Neural crest cell (in vitro differentiated cells): ENCODE measurements around the gene SLC26A9. TPM values are rescaled to one million over a fixed set of nuclear protein-coding genes. Genes with fewer than 3 reads are reported as not detected.

Source experiments
- DNase-seq: peaks from one replicate; pipeline ENCODE4 v3.0.0; 2021; ENCODE audit warnings: low read depth, mixed read lengths, low spot score
- H3K27ac Mint-ChIP-seq: one replicate; pipeline ENCODE4 v1.8.0; 2021; ENCODE audit warnings: mild to moderate bottlenecking, mixed read lengths; ENCODE audit not compliant: unreplicated experiment
- H3K27me3 Mint-ChIP-seq: 2 replicates; pipeline ENCODE4 v1.8.0; 2021; ENCODE audit warnings: low read depth, mild to moderate bottlenecking, mixed read lengths
- H3K36me3 Mint-ChIP-seq: 2 replicates; pipeline ENCODE4 v1.8.0; 2021; ENCODE audit warnings: low read depth, mild to moderate bottlenecking, mixed read lengths
- H3K4me1 Mint-ChIP-seq: 2 replicates; pipeline ENCODE4 v1.8.0; 2021; ENCODE audit warnings: mixed read lengths
- H3K4me3 Mint-ChIP-seq: one replicate; pipeline ENCODE4 v1.8.0; 2021; ENCODE audit warnings: mild to moderate bottlenecking, mixed read lengths
- H3K9me3 Mint-ChIP-seq: 2 replicates; pipeline ENCODE4 v1.8.0; 2021; ENCODE audit warnings: mixed read lengths
- CTCF ChIP-seq: fragments of 200-600 bp; sonication (generic); conservative IDR thresholded peaks from 2 replicates; pipeline ENCODE4 v1.5.0; 2021; ENCODE audit warnings: antibody characterized with exemption, mild to moderate bottlenecking
- total RNA-seq: library from RNA; stranded (reverse); gene quantifications from 2 replicates; pipeline ENCODE4 v1.2.1, GENCODE V29; 2021

SLC26A9 gene
- total RNA-seq, 1 donor from 2014 or later = 0.16 TPM

DNA sequence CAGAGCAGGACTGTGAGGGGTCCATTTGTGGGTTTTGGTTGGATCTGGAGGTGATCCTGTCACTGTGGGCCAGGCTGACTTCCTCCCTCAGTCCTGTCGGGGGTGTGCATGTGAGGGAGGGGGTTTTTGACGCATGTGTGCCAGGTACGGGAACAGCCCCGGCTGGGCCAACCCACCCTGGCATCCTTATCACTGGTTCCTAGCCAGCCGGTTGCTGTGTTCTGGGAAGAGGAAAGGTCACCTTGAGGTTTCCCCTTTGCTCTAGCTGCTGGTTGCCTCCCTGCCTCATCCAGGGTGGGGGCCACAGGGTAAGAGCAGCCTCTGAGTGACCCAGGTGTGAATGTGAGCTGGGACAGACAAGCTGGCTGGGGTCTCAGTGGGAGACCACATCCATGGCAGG is 2.5 kb downstream of the SLC26A9 start:
- Mint-ChIP-seq H3K9me3 (no peaks in the 10 kb centered on the region), H3K36me3 (no peaks in the 10 kb centered on the region), H3K4me1 (peaks cover 26% of the 10 kb centered on the region), H3K27ac (no peak overlapping the region), H3K27me3 (peaks cover 10% of the 10 kb centered on the region), H3K4me3 (no peak overlapping the region)
- no peak for DNase-seq
- TF ChIP-seq CTCF = no peak

GRCh38 chr1:205939690-205940330 is 3.4 kb downstream of the SLC26A9 start:
- Mint-ChIP-seq H3K4me3 (no peak overlapping the region), H3K4me1 (peaks cover 22% of the 10 kb centered on the region), H3K9me3 (no peaks in the 10 kb centered on the region), H3K27me3 (peaks cover 10% of the 10 kb centered on the region), H3K27ac (peak overlapping the region; percentile 29), H3K36me3 (no peaks in the 10 kb centered on the region)
- TF ChIP-seq CTCF = peak; percentile 48
- DNase-seq = peak; percentile 35

GRCh38 chr1:205938682-205939081 is 4.6 kb downstream of the SLC26A9 start:
- peaks cover 10% of the 10 kb centered on the region for H3K27me3 Mint-ChIP-seq
- no peaks in the 10 kb centered on the region for H3K36me3 Mint-ChIP-seq
- DNase-seq = no peak
- H3K4me3 Mint-ChIP-seq = no peak overlapping the region
- no peak for TF ChIP-seq CTCF
- H3K27ac Mint-ChIP-seq = no peak overlapping the region
- H3K9me3 Mint-ChIP-seq = no peaks in the 10 kb centered on the region
- H3K4me1 Mint-ChIP-seq = peaks cover 21% of the 10 kb centered on the region

DNA sequence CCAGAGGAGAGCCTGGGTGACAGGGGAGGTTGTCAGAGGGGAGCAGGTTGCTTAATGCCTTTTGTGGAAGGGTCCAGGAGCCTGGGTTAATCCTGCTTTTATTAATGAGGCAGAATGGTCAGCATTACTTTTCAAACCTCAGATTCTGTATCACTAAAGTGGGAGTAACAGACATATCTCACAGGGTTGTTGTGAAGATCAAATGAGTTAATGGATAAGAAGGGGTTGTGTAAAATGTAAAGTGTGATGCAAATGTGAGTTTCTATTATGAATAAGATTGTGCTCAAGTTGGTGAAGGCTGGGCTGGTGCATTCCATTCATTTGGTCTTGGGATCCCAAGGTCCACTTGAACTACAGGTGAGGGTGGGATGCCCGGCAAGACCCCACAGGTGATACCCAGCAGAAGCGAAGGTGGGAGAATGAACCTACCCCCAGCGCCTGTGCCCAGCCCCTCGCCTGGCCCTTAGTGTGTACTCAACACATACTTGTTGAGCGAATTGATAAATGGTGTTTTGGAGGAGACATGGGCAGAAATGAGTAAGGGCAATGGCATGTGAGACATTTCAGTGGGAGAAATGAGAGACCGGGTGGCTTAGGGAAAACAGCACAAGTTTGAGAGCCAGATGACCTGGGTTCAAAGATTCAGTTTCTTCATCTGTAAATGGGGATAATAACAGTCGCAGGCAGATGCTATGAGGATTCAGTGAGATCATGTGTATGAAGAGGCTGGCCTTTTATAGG is 6.2 kb downstream of the SLC26A9 start:
- no peak overlapping the region for H3K27ac Mint-ChIP-seq
- peaks cover 28% of the 10 kb centered on the region for H3K4me1 Mint-ChIP-seq
- no peaks in the 10 kb centered on the region for H3K36me3 Mint-ChIP-seq
- no peaks in the 10 kb centered on the region for H3K9me3 Mint-ChIP-seq
- H3K4me3 Mint-ChIP-seq = no peak overlapping the region
- H3K27me3 Mint-ChIP-seq = peaks cover 10% of the 10 kb centered on the region
- no peak for TF ChIP-seq CTCF
- DNase-seq = no peak

- Mint-ChIP-seq H3K4me1 (peaks cover 25% of the 10 kb centered on the region), H3K4me3 (no peak overlapping the region), H3K27ac (no peak overlapping the region), H3K36me3 (no peaks in the 10 kb centered on the region), H3K27me3 (peaks cover 10% of the 10 kb centered on the region), H3K9me3 (no peaks in the 10 kb centered on the region)
- DNase-seq = no peak
- TF ChIP-seq CTCF = no peak
These were observed 6.9 kb downstream of the SLC26A9 start for GRCh38 chr1:205936311-205936710.
